Mononuclear cell (primary cell): ENCODE data around the gene PTPRCAP. TPM values are rescaled to one million over a fixed set of nuclear protein-coding genes. Genes with fewer than 3 reads are reported as not detected.

Experiments used
- H3K27me3 ChIP-seq: 2 replicates; pipeline ENCODE4 v1.6.0; 2011; ENCODE audit warnings: low read length, control low read depth; ENCODE audit not compliant: insufficient read depth
- H3K4me1 ChIP-seq: 2 replicates; pipeline ENCODE4 v1.5.1; 2011; ENCODE audit warnings: mild to moderate bottlenecking, low read length, control low read depth; ENCODE audit not compliant: insufficient read depth
- H3K4me3 ChIP-seq: 2 replicates; pipeline ENCODE4 v1.5.1; 2011; ENCODE audit warnings: mild to moderate bottlenecking, low read length, moderate library complexity
- H3K9me3 ChIP-seq: 2 replicates; pipeline ENCODE4 v1.5.1; 2011; ENCODE audit warnings: low read depth, mild to moderate bottlenecking, control low read depth, low read length
- total RNA-seq: library from RNA; depleted of rRNA; stranded (reverse); fragments of >200 nt; gene quantifications from one replicate; pipeline ENCODE4 v1.2.3, GENCODE V29; 2012

The PTPRCAP gene
- total RNA-seq, 1 donor, result 137 TPM

GRCh38 chr11:67453816-67454732, 16.6 kb upstream of the PTPRCAP start:
- Histone ChIP-seq H3K27me3 (no peaks in the 10 kb centered on the region), H3K4me1 (peaks cover 34% of the 10 kb centered on the region), H3K4me3 (no peak overlapping the region), H3K9me3 (no peaks in the 10 kb centered on the region)

DNA sequence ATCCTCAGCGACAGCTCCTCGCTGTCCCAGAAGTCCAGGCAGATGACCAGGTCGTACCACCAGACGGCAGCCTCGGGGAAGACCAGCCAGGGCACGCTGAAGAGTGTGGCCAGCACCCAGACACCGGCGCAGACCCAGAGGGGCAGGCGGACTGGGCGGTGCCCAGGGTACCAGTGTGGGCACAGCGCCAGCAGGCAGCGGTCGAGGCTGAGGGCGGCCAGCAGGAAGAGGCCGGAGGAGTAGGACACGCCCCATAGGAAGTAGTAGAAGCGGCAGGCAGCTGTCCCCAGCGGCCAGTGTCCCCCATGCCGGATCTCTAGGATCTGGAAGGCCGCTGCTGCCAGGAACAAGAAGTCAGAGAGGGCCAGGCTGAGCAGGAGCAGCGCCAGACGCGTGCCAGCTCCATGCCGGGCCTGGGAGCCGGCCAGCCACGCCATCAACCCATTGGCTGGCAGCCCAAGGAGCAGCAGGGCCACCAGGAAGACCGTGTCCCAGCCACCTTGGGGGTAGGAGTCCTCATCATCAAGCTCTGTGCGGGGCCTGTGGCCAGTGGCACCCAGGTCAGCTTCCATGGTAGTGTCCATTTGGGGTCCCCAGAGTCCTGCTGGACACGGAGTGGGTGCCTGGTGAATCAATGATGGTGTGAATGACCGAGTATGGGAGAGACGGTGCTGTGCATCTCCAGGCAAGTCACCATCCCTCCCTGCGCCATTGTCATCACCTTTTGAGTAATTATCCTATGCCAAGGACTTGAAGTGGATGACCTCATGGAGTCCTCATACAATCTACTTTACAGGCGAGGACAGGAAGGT, 14.9 kb upstream of the PTPRCAP start, which contains the start of gene GPR152:
Gene GPR152 (minus strand): TSS at position 589 of the 812 bp plus-strand sequence. CDS start 5 bp downstream, at position 584.
- Histone ChIP-seq H3K9me3 (no peaks in the 10 kb centered on the region), H3K27me3 (no peaks in the 10 kb centered on the region), H3K4me3 (no peak within 1 kb of the TSS), H3K4me1 (peaks cover 41% of the 10 kb centered on the region)

DNA sequence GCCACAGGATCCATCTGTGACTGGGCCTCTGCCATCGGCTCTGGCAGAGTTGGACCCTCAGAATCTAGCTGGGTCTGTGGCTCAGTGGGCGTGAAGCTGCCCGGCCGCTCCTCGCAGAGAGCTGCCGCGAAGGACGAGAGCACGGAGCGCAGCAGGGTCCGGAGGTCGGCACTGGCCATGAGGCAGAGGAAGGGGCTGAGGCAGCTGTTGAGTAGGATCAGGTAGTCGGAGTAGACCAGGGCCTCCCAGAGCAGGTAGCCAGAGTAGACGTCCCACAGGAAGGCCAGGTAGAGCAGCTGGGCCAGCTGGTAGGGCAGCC, 14.1 kb upstream of the PTPRCAP start:
- Histone ChIP-seq H3K9me3 (no peaks in the 10 kb centered on the region), H3K4me3 (no peak overlapping the region), H3K4me1 (peaks cover 49% of the 10 kb centered on the region), H3K27me3 (no peaks in the 10 kb centered on the region)

GRCh38 chr11:67450796-67451657, 13.5 kb upstream of the PTPRCAP start:
- Histone ChIP-seq H3K4me3 (no peak overlapping the region), H3K4me1 (peaks cover 55% of the 10 kb centered on the region), H3K9me3 (no peaks in the 10 kb centered on the region), H3K27me3 (no peaks in the 10 kb centered on the region)

DNA sequence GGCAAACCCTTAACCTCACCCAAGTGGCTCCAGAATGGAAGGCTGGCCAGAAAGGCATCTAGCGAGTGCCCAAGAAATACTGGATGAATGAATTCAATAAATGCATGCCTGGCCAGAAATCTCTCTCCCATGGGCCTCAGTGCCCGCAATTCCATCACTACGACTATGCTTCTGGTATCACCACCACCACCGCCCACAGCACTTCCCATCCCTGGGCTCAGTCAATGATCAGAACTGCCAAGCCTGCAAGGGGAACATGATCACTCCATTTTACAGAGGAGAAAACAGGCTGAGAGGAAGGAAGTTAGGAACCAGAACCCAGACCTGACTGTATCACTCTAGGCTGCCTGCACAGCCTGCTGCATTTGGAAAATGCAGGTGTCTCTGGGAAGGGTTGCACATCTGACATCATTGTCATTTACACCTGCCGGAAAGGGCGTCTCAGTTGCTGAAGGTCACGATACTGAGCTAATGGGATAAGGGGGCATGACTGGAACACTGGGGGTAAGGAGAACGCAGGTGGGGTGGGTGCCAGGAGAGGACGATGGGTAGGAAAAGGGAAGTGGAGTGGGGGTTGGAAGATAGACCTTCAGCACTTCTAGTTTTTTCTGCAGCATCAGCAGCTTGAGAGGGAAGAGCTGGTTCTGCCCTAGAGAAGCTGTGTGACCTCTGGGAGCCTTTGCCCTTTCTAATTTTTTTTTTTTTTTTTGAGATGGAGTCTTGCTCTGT, 11.8 kb upstream of the PTPRCAP start:
- Histone ChIP-seq H3K4me3 (no peak overlapping the region), H3K9me3 (no peaks in the 10 kb centered on the region), H3K4me1 (peaks cover 72% of the 10 kb centered on the region), H3K27me3 (no peaks in the 10 kb centered on the region)

- Histone ChIP-seq H3K9me3 (no peaks in the 10 kb centered on the region), H3K27me3 (no peaks in the 10 kb centered on the region), H3K4me1 (peaks cover 80% of the 10 kb centered on the region), H3K4me3 (no peak overlapping the region)
These were observed 10.7 kb upstream of the PTPRCAP start for GRCh38 chr11:67448220-67448609.

GRCh38 chr11:67445515-67445914, 8.0 kb upstream of the PTPRCAP start:
- H3K4me1 ChIP-seq, result peaks cover 88% of the 10 kb centered on the region
- H3K27me3 ChIP-seq, result no peaks in the 10 kb centered on the region
- H3K4me3 ChIP-seq, result no peak overlapping the region
- H3K9me3 ChIP-seq, result no peaks in the 10 kb centered on the region

DNA sequence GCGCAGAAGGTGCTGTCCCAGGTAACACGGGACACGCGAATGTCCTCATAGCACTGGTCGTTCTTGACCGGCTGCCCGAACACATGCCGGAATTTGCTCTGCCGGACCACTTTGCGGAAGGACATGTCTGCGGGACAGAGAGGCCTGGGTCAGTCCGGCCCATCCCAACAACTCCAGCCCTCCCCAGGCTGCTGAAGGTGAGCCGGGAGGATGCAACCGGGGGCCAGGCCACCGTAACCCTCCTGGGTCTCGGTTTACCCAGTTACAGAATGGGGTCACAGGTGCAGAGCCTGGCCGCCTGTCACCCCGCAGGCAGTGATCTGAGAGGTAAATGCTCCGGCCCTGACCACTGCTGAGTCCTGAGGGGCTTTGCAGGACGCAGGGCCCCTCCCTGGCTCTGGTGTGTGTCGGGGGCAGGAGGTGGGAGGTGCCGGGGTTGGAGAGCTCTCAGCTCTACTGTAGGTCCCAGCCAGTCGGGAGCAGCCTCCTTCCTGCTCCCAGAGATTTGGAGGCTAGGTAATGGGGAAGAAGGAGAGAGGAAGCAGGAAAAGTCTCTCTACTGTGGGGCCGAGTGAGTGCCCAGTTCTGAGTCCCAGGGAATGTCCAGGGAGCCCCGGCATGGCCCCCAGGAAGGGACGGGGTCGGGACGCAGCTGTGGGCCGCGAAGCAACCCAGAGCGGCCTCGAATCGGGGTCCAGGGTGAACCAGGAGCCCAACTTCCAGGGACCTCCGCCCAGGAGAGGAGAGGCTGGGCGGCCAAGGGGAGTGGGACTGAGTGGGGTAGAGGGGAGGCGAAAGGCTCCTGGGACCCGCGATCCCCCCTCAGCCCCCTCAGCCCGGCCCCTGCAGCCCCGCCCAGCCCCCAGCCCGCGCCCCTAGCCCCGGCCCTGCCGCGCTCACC, 5.3 kb upstream of the PTPRCAP start:
- H3K4me3 ChIP-seq, result no peak overlapping the region
- no peaks in the 10 kb centered on the region for H3K27me3 ChIP-seq
- no peaks in the 10 kb centered on the region for H3K9me3 ChIP-seq
- H3K4me1 ChIP-seq, result peaks cover 88% of the 10 kb centered on the region

DNA sequence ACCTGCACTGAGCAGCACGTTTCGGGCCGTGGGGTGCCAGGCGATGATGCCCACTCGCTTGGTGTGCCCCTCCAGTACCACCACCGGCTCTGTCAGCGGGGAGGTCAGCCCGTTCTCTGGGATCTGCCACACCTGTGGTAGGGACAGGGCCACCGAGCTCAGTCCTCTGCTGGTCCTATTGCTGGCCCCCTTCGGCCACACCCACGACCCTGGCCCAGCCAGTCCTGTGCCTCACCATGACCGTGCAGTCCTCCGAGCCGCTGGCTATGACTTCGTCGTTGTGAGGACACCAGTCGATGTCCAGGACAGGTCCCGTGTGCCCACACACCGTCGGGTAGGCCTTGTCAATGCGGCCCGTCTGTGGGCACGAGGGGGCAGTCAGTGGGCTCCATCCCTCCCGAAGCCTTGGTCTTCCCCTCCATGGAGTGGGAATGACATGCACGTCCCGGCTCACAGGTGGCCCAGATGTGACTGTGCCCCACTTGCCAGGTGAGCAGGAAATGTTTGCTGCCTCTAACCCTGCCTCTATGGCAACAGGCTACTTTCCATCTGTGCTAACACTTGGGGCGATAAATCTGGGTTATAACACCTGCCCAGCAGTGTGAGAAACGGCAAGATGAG, 4.4 kb upstream of the PTPRCAP start:
- Histone ChIP-seq H3K4me3 (no peak overlapping the region), H3K27me3 (no peaks in the 10 kb centered on the region), H3K4me1 (peaks cover 79% of the 10 kb centered on the region), H3K9me3 (no peaks in the 10 kb centered on the region)

- Histone ChIP-seq H3K27me3 (no peaks in the 10 kb centered on the region), H3K9me3 (no peaks in the 10 kb centered on the region), H3K4me1 (peaks cover 79% of the 10 kb centered on the region), H3K4me3 (no peak overlapping the region)
These were observed 3.6 kb upstream of the PTPRCAP start for GRCh38 chr11:67441098-67441563.

DNA sequence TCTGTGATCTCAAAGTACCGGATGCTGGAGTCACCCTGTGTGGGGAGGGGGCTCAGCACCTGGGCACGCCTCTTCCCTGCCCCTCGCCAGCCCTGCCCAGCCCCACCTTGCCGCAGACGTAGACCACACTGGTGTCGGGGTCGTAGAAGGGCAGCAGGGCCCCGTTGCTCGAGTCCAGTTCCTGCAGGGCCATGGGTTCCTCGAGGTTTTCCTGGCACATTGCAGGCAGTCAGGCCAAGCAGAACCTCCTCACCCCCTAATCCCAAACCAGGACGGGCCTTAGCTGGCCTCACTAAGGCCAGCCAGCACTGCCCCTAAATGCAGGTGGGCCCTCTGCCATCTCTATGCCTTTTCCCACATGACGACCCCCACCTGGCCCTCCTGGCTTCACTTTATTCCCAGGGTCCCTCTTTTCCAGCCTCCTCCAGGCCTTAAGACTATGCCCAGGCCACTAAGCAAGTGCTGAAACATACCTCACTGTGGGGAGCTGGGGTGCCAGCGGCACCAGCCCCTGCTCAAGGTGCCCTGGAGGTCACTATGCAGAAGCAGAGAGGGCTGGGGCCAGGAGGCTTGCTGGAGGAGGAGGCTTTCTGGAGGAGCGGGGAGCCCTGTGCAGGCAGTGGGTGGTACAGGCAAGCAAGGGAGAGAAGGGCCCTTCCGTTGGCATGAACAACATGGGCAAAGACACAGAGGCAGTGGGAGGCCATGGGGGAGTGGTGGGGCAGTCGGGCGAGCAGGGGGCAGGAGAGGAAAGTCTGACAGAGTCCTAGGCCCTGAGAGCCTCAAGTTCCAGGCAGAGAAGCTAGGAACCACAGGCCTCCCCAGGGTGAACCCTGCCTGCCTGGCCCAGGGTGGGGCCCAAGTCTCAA, 3.0 kb upstream of the PTPRCAP start:
- Histone ChIP-seq H3K4me3 (no peak overlapping the region), H3K27me3 (no peaks in the 10 kb centered on the region), H3K4me1 (peaks cover 79% of the 10 kb centered on the region), H3K9me3 (no peaks in the 10 kb centered on the region)
